HCT116 (cell line): Measurements from ENCODE around the gene BRMS1. TPM values are rescaled to one million over a fixed set of nuclear protein-coding genes. Genes with fewer than 3 reads are reported as not detected.

Source experiments
- ATAC-seq: fragments of 200-7000 bp; cut with Tn5 transposase; 2 replicates; pipeline ENCODE4 v1.9.1; 2020; ENCODE audit warnings: mild to moderate bottlenecking, moderate library complexity
- BruUV-seq: library from RNA; stranded (reverse); fragments of 400-500 nt; replicated peaks from 2 replicates; lab custom pipeline; 2021; lab: Mats Ljungman, UMichigan
- CTCF ChIA-PET: fragments of 300-600 bp; sonication (Branson Sonifier 250); formaldehyde crosslinking; loops from one replicate; lab custom pipeline; 2021; ENCODE audit warnings: antibody characterized with exemption; lab: Charles Lee
- POLR2A ChIA-PET: fragments of 300-600, 350-600 bp; sonication (Branson Sonifier 250); formaldehyde crosslinking; loops from one replicate; lab custom pipeline; 2021; ENCODE audit warnings: antibody characterized with exemption; lab: Charles Lee
- RAD21 ChIA-PET, 2 experiments: fragments of 300-600 bp; sonication (Branson Sonifier 250); formaldehyde crosslinking; loops; one replicate each; lab custom pipeline; 2023; ENCODE audit warnings: low total read pairs in 2 of 2; ENCODE audit not compliant: uncharacterized antibody in 2 of 2, unreplicated experiment in 2 of 2, low non-redundant PET in 1 of 2; lab: Charles Lee
- DNase-seq: peaks from one replicate; pipeline ENCODE4 v3.0.0-alpha.2; 2010; ENCODE audit warnings: low read depth, low spot score
- H2AFZ ChIP-seq: fragments of 200-600 bp; shearing (Covaris generic), sonication (generic); 2 replicates; pipeline ENCODE4 v1.6.1; 2017; ENCODE audit warnings: low read depth, mixed run types, mixed read lengths, antibody characterized with exemption, low read length; ENCODE audit not compliant: poor library complexity, severe bottlenecking
- H3K27ac ChIP-seq: 2 replicates; pipeline ENCODE4 v1.5.1; 2012; ENCODE audit warnings: low read depth, low read length
- H3K27me3 ChIP-seq: fragments of 200-600 bp; sonication (generic); 2 replicates; pipeline ENCODE4 v1.6.1; 2016; ENCODE audit warnings: mixed run types, low read length, mixed read lengths; ENCODE audit not compliant: insufficient read depth
- H3K36me3 ChIP-seq, 2 experiments: fragments of 200-500 bp in 1 of 2; fragments of 200-600 bp in 1 of 2; sonication (Bioruptor generic) in 1 of 2; sonication (generic) in 1 of 2; 2 replicates each; pipeline versions ENCODE4 v1.5.1 to v1.6.1; 2014 to 2016; ENCODE audit warnings: low read length in 2 of 2, inconsistent platforms in 1 of 2, mixed read lengths in 1 of 2, mixed run types in 1 of 2; ENCODE audit not compliant: insufficient read depth in 2 of 2, control insufficient read depth in 1 of 2
- H3K4me1 ChIP-seq, 2 experiments: fragments of 200-600 bp in 1 of 2; sonication (generic) in 1 of 2; 2 replicates each; pipeline versions ENCODE4 v1.5.1 to v1.6.1; 2012 to 2017; ENCODE audit warnings: low read length in 2 of 2, inconsistent platforms in 1 of 2, mild to moderate bottlenecking in 1 of 2, mixed read lengths in 1 of 2, mixed run types in 1 of 2, moderate library complexity in 1 of 2; ENCODE audit not compliant: insufficient read depth in 2 of 2, control insufficient read depth in 1 of 2
- H3K4me2 ChIP-seq: fragments of 200-600 bp; sonication (generic); 2 replicates; pipeline ENCODE4 v1.6.1; 2017; ENCODE audit warnings: mixed run types, low read length, mixed read lengths
- H3K4me3 ChIP-seq, 2 experiments: fragments of 200-600 bp in 1 of 2; sonication (generic) in 1 of 2; replicated peaks in 1 of 2; 2 replicates each; pipeline ENCODE4 v1.5.1; 2011 to 2016; ENCODE audit warnings: low read length in 2 of 2, control low read depth in 1 of 2, low read depth in 1 of 2, mild to moderate bottlenecking in 1 of 2, mixed read lengths in 1 of 2, mixed run types in 1 of 2
- H3K79me2 ChIP-seq: fragments of 200-600 bp; sonication (generic); 2 replicates; pipeline ENCODE4 v1.6.1; 2017; ENCODE audit warnings: mild to moderate bottlenecking, mixed run types, low read length, moderate library complexity, mixed read lengths; ENCODE audit not compliant: insufficient read depth
- H3K9ac ChIP-seq: fragments of 200-600 bp; sonication (generic); 2 replicates; pipeline ENCODE4 v1.6.1; 2016; ENCODE audit warnings: low read length, mixed read lengths
- H3K9me2 ChIP-seq: fragments of 200-600 bp; sonication (generic), shearing (Covaris generic); 2 replicates; pipeline ENCODE4 v1.6.1; 2017; ENCODE audit warnings: mixed run types, mild to moderate bottlenecking, moderate library complexity; ENCODE audit not compliant: insufficient read depth
- H3K9me3 ChIP-seq, 2 experiments: fragments of 200-500 bp in 1 of 2; fragments of 200-600 bp in 1 of 2; sonication (Bioruptor generic) in 1 of 2; sonication (generic) in 1 of 2; 2 replicates each; pipeline ENCODE4 v1.6.1; 2014 to 2017; ENCODE audit warnings: low read length in 2 of 2, mixed read lengths in 2 of 2, inconsistent platforms in 1 of 2, low read depth in 1 of 2, mild to moderate bottlenecking in 1 of 2, mixed run types in 1 of 2, moderate library complexity in 1 of 2; ENCODE audit not compliant: control insufficient read depth in 1 of 2, insufficient read depth in 1 of 2
- H4K20me1 ChIP-seq: fragments of 200-600 bp; sonication (generic), shearing (Covaris generic); 2 replicates; pipeline ENCODE4 v1.6.1; 2017; ENCODE audit warnings: mixed run types, mild to moderate bottlenecking, moderate library complexity; ENCODE audit not compliant: insufficient read depth
- CBX3 ChIP-seq: IDR thresholded peaks from 2 replicates; pipeline ENCODE4 v1.6.1; 2012; ENCODE audit warnings: low read depth
- CEBPB ChIP-seq: IDR thresholded peaks from 2 replicates; pipeline ENCODE4 v1.6.1; 2012; ENCODE audit warnings: low read depth
- EZH2 ChIP-seq: fragments of 200-600 bp; sonication (generic); IDR thresholded peaks from 2 replicates; pipeline ENCODE4 v1.6.1; 2017; ENCODE audit warnings: antibody characterized with exemption, mixed run types
- MAX ChIP-seq: IDR thresholded peaks from 2 replicates; pipeline ENCODE4 v1.6.1; 2012
- POLR2AphosphoS5 ChIP-seq: IDR thresholded peaks from 2 replicates; pipeline ENCODE4 v1.6.1; 2011; ENCODE audit warnings: mild to moderate bottlenecking, low read depth, low read length, moderate library complexity
- RAD21 ChIP-seq: IDR thresholded peaks from 2 replicates; pipeline ENCODE4 v1.6.1; 2012; ENCODE audit warnings: low read depth, mild to moderate bottlenecking
- SIN3A ChIP-seq: IDR thresholded peaks from 2 replicates; pipeline ENCODE4 v1.6.1; 2012; ENCODE audit warnings: low read depth
- SP1 ChIP-seq: IDR thresholded peaks from 2 replicates; pipeline ENCODE4 v1.6.1; 2012; ENCODE audit warnings: low read depth
- SRF ChIP-seq: IDR thresholded peaks from 2 replicates; pipeline ENCODE4 v1.6.1; 2012; ENCODE audit warnings: low read depth
- TCF7L2 ChIP-seq: IDR thresholded peaks from 2 replicates; pipeline ENCODE4 v1.7.0; 2011; ENCODE audit warnings: borderline replicate concordance, inconsistent platforms; ENCODE audit not compliant: insufficient read depth, insufficient read length; ENCODE audit errors: extremely low read depth
- YY1 ChIP-seq: IDR thresholded peaks from 2 replicates; pipeline ENCODE4 v1.6.1; 2011; ENCODE audit warnings: low read length, low read depth, moderate library complexity, mild to moderate bottlenecking; ENCODE audit not compliant: insufficient replicate concordance; ENCODE audit errors: extremely low read depth
- ZNF274 ChIP-seq: fragments of 200-500 bp; sonication (Bioruptor generic); IDR thresholded peaks from 2 replicates; pipeline ENCODE4 v1.6.1; 2014; ENCODE audit warnings: mild to moderate bottlenecking, low read depth, low read length, inconsistent platforms
- intact Hi-C: fragments of 100-400 bp; cut with micrococcal nuclease; formaldehyde crosslinking; loops from 2 replicates; pipeline ENCODE4 v1.10.0; 2022
- total RNA-seq: library from RNA; stranded (reverse); gene quantifications from one replicate; pipeline ENCODE4 v1.2.1, GENCODE V29; 2021; ENCODE audit not compliant: unreplicated experiment

Gene BRMS1
- total RNA-seq, 1 experiment from 2014 or later, result 42.1 TPM

- BruUV-seq, result no TSS peak
- H4K20me1 ChIP-seq, result no peaks in the 10 kb centered on the region
- ATAC-seq (no peak), DNase-seq (no peak)
- peaks cover 26% of the 10 kb centered on the region for H3K79me2 ChIP-seq
- H3K36me3 ChIP-seq, result peaks cover 11 to 14% of the 10 kb centered on the region in 2 experiments; a peak in 3 of 4 replicates
- H3K27ac ChIP-seq, result peak overlapping the region; percentile 89; the same call in 1 of the 2 replicates
- ChIA-PET POLR2A (interaction anchor here (0.7 kb wide), 1 partner anchor 77 kb away, joined by 3 read pairs; no protein-coding TSS in a partner anchor), RAD21 (no interaction called here), CTCF (interaction anchor here (0.7 to 2.3 kb wide), 2 partner anchors 26 to 50 kb away, joined by 3 to 11 read pairs; no protein-coding TSS in a partner anchor)
- H3K27me3 ChIP-seq, result no peaks in the 10 kb centered on the region
- peaks cover 16 to 40% of the 10 kb centered on the region in 2 experiments for H3K4me1 ChIP-seq
- H3K9me3 ChIP-seq, result no peaks in the 10 kb centered on the region
- H3K9ac ChIP-seq, result no peak overlapping the region
- no peak overlapping the region for H3K4me2 ChIP-seq
- no peak for TF ChIP-seq TCF7L2
- no peak for TF ChIP-seq YY1
- no peak for TF ChIP-seq SRF
- TF ChIP-seq ZNF274, result no peak
- TF ChIP-seq RAD21, result no peak
- TF ChIP-seq POLR2AphosphoS5, result no peak
- TF ChIP-seq SIN3A, result no peak
- TF ChIP-seq CEBPB, result no peak
- TF ChIP-seq CBX3, result no peak
- no peak for TF ChIP-seq EZH2
- TF ChIP-seq MAX, result no peak
- no peak for TF ChIP-seq SP1
- no peaks in the 10 kb centered on the region for H3K9me2 ChIP-seq
- H3K4me3 ChIP-seq, result no peak overlapping the region
- intact Hi-C loops, result no loop called here
- H2AFZ ChIP-seq, result no peak overlapping the region
Observed at GRCh38 chr11:66338276-66339161, 6.4 kb downstream of the BRMS1 start.
